Ishikawa (cell line): Measurements from ENCODE around the gene CNTNAP5.

Experiments
- CEBPB ChIP-seq: IDR thresholded peaks from 2 replicates; pipeline ENCODE4 v1.6.1; 2012
- CREB1 ChIP-seq: IDR thresholded peaks from 2 replicates; pipeline ENCODE4 v1.6.1; 2012; ENCODE audit warnings: low read depth
- EGR1 ChIP-seq: IDR thresholded peaks from 2 replicates; pipeline ENCODE4 v1.6.1; 2012
- EP300 ChIP-seq: IDR thresholded peaks from 2 replicates; pipeline ENCODE4 v1.6.1; 2012; ENCODE audit warnings: borderline replicate concordance
- FOXM1 ChIP-seq: IDR thresholded peaks from 2 replicates; pipeline ENCODE4 v1.6.1; 2012; ENCODE audit warnings: low read depth, borderline replicate concordance
- NFIC ChIP-seq: IDR thresholded peaks from 2 replicates; pipeline ENCODE4 v1.6.1; 2012
- RAD21 ChIP-seq: IDR thresholded peaks from 2 replicates; pipeline ENCODE4 v1.6.1; 2012; ENCODE audit warnings: low read depth
- TAF1 ChIP-seq: IDR thresholded peaks from 2 replicates; pipeline ENCODE4 v1.6.1; 2012; ENCODE audit warnings: low read depth, mild to moderate bottlenecking
- TCF12 ChIP-seq: IDR thresholded peaks from 2 replicates; pipeline ENCODE4 v1.6.1; 2012; ENCODE audit warnings: low read depth
- TEAD4 ChIP-seq: IDR thresholded peaks from 2 replicates; pipeline ENCODE4 v1.6.1; 2012
- YY1 ChIP-seq: IDR thresholded peaks from 2 replicates; pipeline ENCODE4 v1.6.1; 2012; ENCODE audit warnings: low read depth
- ZBTB7A ChIP-seq: IDR thresholded peaks from 2 replicates; pipeline ENCODE4 v1.6.1; 2012; ENCODE audit warnings: low read depth
- TF ChIP-seq, protein P1 (sequence below): IDR thresholded peaks from 2 replicates; pipeline ENCODE4 v1.6.1; 2012; ENCODE audit warnings: low read depth, mild to moderate bottlenecking
- TF ChIP-seq, protein P2 (sequence below): IDR thresholded peaks from 2 replicates; pipeline ENCODE4 v1.6.1; 2012
- TF ChIP-seq, protein P3 (sequence below): IDR thresholded peaks from 2 replicates; pipeline ENCODE4 v1.6.1; 2012

The CNTNAP5 gene

DNA sequence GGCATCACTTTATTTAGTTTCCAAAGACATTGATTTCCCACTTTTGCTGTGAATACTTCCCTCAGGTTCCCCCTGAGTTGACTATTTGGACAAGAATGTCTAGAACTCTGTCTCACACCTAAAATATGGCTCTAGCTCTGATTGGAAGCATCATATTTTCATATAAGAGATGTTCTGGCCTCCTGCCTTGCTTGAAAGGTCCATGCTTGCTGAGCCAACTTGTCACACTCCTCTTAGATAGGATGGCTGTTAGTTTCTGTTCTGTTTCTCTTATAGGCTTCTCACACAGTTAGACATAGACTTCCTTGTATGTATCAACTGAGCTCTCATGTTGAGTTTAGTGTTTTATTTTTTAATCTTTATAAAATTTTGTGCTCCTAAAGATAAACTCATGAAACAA is 87.1 kb downstream of the CNTNAP5 start:
- TF ChIP-seq TEAD4 (no peak), ZBTB7A (no peak), EP300 (no peak), NFIC (no peak), TAF1 (no peak), YY1 (no peak), TCF12 (no peak), FOXM1 (no peak), CEBPB (no peak), CREB1 (no peak), EGR1 (no peak), RAD21 (no peak)
- TF ChIP-seq, protein P1, sequence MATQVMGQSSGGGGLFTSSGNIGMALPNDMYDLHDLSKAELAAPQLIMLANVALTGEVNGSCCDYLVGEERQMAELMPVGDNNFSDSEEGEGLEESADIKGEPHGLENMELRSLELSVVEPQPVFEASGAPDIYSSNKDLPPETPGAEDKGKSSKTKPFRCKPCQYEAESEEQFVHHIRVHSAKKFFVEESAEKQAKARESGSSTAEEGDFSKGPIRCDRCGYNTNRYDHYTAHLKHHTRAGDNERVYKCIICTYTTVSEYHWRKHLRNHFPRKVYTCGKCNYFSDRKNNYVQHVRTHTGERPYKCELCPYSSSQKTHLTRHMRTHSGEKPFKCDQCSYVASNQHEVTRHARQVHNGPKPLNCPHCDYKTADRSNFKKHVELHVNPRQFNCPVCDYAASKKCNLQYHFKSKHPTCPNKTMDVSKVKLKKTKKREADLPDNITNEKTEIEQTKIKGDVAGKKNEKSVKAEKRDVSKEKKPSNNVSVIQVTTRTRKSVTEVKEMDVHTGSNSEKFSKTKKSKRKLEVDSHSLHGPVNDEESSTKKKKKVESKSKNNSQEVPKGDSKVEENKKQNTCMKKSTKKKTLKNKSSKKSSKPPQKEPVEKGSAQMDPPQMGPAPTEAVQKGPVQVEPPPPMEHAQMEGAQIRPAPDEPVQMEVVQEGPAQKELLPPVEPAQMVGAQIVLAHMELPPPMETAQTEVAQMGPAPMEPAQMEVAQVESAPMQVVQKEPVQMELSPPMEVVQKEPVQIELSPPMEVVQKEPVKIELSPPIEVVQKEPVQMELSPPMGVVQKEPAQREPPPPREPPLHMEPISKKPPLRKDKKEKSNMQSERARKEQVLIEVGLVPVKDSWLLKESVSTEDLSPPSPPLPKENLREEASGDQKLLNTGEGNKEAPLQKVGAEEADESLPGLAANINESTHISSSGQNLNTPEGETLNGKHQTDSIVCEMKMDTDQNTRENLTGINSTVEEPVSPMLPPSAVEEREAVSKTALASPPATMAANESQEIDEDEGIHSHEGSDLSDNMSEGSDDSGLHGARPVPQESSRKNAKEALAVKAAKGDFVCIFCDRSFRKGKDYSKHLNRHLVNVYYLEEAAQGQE: no peak
- TF ChIP-seq, protein P2, sequence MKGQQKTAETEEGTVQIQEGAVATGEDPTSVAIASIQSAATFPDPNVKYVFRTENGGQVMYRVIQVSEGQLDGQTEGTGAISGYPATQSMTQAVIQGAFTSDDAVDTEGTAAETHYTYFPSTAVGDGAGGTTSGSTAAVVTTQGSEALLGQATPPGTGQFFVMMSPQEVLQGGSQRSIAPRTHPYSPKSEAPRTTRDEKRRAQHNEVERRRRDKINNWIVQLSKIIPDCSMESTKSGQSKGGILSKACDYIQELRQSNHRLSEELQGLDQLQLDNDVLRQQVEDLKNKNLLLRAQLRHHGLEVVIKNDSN: no peak
- TF ChIP-seq, protein P3, sequence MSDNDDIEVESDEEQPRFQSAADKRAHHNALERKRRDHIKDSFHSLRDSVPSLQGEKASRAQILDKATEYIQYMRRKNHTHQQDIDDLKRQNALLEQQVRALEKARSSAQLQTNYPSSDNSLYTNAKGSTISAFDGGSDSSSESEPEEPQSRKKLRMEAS: no peak

DNA sequence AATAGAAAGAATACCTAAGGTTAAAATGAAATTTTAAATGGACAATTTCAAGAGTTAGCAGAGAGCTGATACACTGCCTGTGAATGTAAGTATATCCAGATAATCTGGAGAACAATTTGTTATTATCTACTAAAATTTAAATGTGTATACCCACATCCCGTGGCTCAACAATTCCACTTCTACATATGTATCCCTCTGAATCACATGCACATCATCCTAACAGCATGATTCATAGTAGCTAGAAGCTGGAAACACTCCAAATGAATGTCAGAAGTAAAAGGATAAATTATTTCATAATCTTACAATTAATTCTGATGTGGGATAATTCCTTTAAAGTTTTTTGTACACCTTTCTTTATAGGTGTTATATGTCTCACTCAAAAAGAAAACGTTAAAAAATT is 87.9 kb downstream of the CNTNAP5 start:
- TF ChIP-seq FOXM1: no peak
- TF ChIP-seq, protein P2: no peak
- TF ChIP-seq, protein P1: no peak
- TF ChIP-seq ZBTB7A: no peak
- TF ChIP-seq YY1: no peak
- TF ChIP-seq, protein P3: no peak
- no peak for TF ChIP-seq CREB1

DNA sequence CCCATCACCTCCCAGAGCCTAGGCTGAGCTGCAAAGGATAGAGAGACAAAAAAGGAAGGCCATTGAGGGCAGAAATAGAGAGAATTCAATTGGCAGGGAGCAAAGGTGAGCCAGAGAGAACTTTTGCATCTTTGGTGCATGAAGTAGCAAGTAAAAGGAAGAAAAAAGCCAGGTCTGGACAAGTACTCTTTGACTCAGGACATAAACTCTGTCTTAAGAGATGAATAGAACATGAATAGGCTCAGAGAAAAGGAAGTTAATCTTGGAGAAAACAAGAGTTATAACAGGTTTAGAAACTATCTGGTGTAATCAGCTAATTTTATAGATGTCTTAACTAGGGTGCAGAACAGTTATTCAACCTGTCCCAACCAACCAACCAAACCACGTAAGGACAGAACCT is 95.2 kb downstream of the CNTNAP5 start:
- TF ChIP-seq, protein P3: no peak
- TF ChIP-seq FOXM1 (no peak), CREB1 (no peak)

DNA sequence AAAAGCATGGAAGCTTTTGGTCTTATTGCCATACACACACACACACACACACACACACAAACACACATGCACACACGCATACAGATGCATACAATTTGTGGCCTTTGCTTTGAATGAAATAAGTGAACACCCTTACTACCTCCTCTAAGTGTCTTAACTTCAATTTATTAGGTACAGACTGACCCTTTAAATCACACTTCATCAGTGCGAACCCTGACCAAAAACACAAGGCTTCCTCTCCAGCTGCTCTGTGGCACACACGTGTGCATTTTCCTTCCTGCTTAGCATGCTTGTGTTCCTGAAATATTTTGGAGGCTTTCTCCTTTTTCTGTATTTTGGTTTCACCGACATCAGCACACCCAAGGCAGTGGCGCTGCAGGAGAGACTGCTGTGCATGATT is 96.0 kb downstream of the CNTNAP5 start:
- no peak for TF ChIP-seq TEAD4
- no peak for TF ChIP-seq RAD21
- TF ChIP-seq FOXM1: no peak
- TF ChIP-seq TAF1: no peak
- TF ChIP-seq TCF12: no peak
- TF ChIP-seq ZBTB7A: no peak
- TF ChIP-seq, protein P1: no peak
- no peak for TF ChIP-seq YY1
- TF ChIP-seq EGR1: no peak
- no peak for TF ChIP-seq EP300
- no peak for TF ChIP-seq CREB1
- TF ChIP-seq, protein P3: no peak
- no peak for TF ChIP-seq CEBPB
- TF ChIP-seq, protein P2: no peak
- no peak for TF ChIP-seq NFIC
